Keratinocyte (primary cell): Measurements from ENCODE around the gene CRLF3. TPM values are rescaled to one million over a fixed set of nuclear protein-coding genes. Genes with fewer than 3 reads are reported as not detected.

ENCODE experiments used
- polyA plus RNA-seq, 5 experiments: library from polyadenylated mRNA; depleted of rRNA in 3 of 5; stranded (reverse) in 3 of 5; stranded (forward) in 1 of 5; unstranded in 1 of 5; fragments of >200 nt; gene quantifications; 1 replicate in 1 of 5; 2 replicates in 3 of 5; 3 replicates in 1 of 5; pipeline versions ENCODE4 v1.2.1 to v1.2.3, GENCODE V29; 2011 to 2012; ENCODE audit warnings: missing spikeins in 2 of 5, low read depth in 1 of 5, low replicate concordance in 1 of 5
- small RNA-seq, 3 experiments: library from RNA; depleted of rRNA; stranded (forward); fragments of <200 nt; gene quantifications; one replicate each; pipeline ENCODE3, GENCODE V24; 2012; ENCODE audit warnings: low read depth in 3 of 3, low replicate concordance in 1 of 3; ENCODE audit not compliant: insufficient read length in 3 of 3

Gene CRLF3
- polyA plus RNA-seq, 1 donor (not counting 4 experiments of a cell fraction or from before 2014, with no cell fraction given), result 22.4 TPM

Small RNAs within 50 kb of the gene (small RNA-seq; reads per million reads assigned to genes)
- 0 reads per million in 3 experiments for gene RNU6-298P

Other genes with a start within 250 kb of the CRLF3 start
- 0.50 to 2.2 TPM (median 1.6 TPM) in 3 replicates for gene ATAD5, start 7.3 kb upstream of the CRLF3 start, polyA plus RNA-seq
- 9.1 to 16.9 TPM (median 11.5 TPM) in 3 replicates for gene TEFM, start 81.5 kb upstream of the CRLF3 start, polyA plus RNA-seq
- gene ADAP2, start 97.3 kb upstream of the CRLF3 start, polyA plus RNA-seq, result 1.3 to 4.2 TPM (median 1.4 TPM) in 3 replicates
- gene RNF135, start 146.3 kb upstream of the CRLF3 start, polyA plus RNA-seq, result 13.5 to 15.7 TPM (median 13.6 TPM) in 3 replicates